ENCODE measurements around the gene TRPM3.

TRPM3 gene

DNA sequence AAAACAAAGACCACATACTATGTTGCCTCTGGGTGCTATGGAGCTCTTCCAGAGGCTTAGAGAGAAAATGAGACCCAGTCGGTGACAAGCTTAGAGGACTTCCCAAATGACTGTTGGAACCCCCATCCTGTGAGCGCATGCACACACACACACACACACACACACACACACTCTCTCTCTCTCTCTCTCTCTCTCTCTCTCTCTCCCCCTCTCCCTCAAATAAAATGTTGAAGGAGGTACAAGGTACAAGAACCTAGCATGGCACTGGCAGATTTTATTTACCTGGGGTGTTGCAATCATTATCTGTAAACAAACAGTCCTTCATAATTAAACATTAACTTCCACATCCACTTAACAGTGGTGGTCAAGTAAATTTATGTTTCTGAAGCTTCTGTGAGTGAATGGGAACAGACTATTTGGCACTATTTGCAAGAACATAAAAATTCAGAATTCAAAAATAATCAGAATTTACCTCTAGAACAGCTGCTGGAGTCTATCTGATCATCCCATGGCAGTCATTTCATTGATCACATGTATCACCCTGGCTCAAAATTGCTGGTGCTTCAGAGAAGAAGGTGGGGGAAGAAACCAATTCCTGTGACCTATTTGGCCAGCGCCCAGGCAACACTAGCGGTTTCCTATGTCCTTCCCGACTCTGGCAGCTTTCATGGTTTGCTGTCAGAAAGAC is 24.9 kb downstream of the TRPM3 start:
- no peak for DNase-seq

DNA sequence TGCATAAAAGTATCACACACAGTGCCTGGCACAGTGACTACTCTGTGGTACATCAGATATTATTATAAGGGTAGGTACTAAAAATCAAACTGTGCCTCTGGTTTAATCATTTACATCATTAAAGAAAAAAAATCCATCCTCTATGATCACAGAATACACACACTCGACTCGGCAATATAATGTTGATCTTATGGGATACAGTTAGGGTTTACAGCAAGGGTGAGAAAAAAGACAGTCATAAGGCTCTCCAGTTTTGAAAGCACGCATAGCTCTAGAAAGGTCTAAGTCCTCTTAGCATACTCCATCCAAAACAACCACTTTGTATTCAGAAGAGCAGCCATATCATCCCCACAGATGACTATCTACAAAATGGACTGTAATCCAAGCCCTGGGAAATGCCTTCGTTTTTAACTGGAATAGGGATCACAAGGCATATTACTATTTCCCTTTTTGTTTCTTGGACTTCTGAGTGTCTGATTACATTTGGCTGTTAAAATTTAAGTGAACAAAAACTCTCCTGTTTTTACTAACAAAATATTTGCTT is 26.6 kb downstream of the TRPM3 start:
- DNase-seq = no peak

DNA sequence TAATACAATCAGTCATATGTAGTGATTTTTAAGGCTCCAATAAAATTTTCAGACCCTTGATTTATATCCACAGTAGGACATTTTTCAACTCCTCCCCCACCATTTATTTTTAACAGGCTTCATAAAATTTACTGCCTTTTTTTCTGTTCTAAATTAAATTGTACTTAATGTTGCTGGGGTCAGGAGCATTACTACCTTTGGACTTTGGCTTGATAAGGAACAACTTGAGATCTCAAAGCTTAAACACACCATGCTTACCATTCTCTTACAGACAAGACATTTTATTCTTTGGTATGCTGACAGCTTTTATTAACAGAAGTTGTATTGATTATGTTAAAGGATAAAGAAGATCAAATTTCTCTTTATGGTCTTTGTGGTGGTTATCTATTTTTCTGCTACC is 30.5 kb downstream of the TRPM3 start:
- DNase-seq = no peak

DNA sequence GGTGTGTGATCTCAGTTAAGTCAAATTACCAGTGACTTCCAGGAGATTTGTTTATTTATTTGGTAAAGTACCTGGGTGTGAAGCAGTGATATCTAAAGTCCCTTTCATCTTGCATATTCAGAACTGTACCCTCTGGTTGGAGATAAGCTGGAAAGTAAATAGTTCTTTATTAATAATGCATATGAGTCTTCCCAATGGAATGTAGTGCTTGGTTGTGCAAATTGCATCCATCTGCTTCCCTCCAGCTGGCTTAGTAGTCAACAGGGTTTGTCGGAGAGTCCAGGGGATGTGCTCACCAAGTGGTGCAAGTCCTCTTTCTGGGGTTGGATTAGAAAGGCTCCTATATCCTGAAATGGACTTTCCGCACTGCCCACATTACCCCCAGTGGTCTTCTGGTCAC is 42.0 kb downstream of the TRPM3 start:
- DNase-seq = no peak

DNA sequence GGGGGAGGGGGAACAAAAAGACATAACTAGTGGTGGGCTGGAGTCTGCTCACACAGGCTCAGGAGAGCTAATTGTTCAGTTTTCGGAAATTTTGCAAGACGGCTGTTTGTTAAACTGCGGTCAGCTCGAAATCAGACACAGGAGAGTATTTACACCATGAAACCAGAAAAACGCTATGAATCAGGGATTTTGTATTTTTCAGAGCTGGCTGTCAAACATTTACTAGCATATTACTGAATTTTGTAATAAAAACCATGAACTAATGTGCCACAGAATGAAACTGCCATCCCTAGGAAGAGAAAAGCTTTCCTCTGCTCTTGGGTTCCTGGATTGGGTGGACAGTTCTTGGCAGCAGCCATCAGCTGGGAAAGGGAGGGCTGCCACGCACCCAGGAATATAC is 45.3 kb downstream of the TRPM3 start:
- DNase-seq = no peak

DNA sequence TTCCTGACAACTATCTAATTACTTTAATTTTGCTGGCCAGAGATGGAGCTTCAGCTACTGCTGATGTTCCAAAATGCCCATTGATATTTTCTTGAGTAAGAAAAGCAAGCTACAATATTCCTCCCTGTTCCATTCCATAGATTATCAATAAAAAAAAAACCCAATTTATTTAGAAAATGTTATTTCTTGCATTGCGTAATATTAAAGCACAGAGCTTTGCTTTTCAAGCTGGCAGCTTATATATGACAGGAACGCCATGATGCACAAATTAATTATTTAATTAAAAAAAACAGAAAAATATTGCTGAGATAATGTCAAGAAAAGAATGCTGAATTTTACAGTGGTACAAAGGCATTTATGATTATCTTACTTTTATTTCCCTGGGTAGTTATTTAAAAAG is 47.9 kb downstream of the TRPM3 start:
- no peak for DNase-seq

DNA sequence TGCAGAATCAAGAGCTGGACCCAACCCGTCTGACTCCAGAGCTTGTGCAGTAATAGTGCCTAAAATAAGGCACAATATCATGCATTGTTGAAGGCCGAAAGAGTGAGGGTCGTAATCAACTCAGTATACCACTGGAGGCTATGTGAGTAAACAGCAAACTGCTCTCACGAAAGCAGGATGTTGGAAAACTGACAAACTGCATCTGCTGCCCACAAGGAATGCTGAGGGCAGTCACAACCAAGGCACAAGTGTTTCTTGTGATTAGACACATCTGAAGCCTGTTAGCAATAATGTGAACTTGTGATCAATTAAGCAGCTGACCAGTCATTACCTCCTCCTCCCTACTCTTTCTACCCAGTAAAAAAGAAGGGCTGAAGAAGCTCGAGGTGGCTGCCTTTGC is 48.8 kb downstream of the TRPM3 start:
- DNase-seq = no peak

DNA sequence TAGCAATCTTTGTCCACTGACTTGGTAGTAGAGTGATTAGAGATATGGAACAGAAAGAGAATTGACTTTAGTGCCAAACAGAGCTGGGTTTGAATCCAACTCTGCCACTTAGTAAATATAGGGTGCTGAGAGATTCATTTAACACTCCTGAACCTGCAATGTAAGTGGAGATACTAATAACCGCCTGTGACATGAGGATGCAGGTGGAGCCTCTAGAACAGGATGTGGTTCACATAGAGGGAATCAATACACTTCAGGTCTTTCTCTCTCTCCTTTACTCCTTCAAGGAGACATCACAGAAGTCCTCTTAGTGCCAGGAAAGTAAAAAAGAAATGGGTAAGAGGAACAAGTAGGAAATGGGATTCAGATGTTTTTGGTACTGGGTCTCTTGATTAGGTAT is 49.8 kb downstream of the TRPM3 start:
- DNase-seq = no peak

DNA sequence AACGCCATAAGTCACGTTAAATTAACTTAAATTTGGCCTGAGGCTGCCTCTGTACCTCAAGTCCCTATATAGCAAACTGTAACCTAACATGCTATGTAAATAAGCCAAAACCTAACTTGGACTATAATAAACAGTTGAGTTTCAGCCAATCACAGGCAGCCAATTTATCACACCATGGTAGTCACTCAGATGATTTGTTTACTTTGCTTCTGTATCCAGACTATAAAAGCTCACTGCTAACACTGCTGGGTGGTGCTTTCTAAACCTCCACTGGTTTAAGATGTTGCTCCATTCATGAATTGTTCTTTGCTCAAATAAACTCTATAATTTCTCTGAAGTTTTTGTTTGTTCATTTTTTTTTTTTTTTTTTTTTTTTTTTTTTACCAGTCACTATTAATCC is 62.8 kb downstream of the TRPM3 start:
- no peak for DNase-seq

DNA sequence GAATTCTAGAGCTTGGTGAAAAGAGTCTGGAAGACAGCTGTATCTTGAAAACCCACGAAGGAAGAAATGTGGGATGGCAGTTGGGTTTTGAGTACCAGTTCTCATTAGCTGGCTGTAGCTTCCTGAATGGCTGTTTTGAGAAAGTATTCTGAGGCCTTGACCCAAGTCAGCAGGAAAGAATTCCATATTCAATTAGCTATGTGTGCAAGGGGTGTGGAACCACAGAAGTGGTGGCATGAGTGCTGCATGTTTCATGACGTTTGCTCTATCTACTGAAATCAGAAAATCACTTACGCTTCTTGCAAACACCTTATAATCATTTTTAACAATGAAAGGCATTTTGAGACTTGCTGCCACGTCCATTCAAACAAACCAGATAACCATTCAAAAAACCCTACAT is 69.1 kb downstream of the TRPM3 start:
- DNase-seq = no peak

DNA sequence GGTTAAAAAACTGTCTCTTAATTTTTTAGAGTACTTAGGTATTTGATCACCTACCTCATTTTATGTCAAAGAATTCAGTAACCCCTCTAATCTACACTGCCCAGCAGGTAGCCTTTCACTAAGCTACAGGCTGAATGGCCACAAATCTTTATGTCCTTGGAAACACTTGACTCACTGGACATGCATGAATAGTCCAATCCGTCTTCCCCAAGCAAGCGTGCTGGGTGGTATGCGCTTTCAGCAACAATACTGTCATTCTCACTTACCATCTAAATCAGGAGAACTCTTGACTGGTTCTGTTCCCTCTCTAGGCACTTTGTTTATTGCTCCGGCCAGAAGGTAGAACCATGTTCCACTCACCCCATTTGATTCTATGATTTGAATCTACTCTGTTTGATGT is 73.1 kb downstream of the TRPM3 start:
- DNase-seq = no peak

DNA sequence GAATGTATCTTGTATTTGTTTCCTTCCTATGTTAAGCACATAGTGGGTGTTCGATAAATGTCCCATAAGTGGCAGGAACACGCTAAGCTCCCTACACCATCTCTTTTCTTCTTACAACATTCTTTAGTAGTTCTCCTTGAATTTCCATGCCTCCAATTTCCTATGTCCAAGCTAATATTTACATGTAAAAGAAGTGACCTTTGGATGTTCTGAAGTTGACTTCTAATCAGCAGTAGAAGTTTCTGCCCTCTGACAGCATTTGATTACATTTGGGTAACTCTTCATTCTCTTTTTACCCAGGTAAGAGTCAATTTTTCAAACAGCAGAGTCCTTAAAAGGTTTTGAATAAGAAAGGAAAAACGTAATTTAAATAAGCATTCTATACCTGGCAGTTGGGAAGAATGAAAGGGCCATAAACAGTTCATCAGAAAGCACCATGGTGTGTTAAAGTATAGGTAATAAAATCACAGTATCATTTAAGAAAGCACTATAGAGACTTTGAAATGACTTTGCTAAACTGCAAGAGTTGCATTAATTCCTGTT is 78.9 kb downstream of the TRPM3 start:
- no peak for DNase-seq

DNA sequence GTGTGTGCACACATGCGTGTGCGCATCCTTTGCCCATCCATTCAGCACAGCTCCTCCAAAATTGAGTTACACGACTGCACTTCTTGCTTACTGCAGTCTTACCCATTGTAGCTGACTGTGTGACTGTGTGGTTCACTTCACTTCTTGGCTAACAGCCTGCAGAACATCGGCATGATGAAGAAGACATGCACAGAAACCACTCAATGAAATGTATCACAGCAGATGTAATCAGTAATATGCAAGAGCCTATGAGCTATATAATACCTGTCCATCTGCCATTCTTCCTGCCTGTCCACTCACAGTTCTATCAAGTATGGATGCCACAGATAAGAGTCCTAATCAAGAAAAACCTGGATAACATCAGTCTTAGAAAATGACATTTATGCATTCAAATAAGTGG is 83.9 kb downstream of the TRPM3 start:
- DNase-seq = no peak

DNA sequence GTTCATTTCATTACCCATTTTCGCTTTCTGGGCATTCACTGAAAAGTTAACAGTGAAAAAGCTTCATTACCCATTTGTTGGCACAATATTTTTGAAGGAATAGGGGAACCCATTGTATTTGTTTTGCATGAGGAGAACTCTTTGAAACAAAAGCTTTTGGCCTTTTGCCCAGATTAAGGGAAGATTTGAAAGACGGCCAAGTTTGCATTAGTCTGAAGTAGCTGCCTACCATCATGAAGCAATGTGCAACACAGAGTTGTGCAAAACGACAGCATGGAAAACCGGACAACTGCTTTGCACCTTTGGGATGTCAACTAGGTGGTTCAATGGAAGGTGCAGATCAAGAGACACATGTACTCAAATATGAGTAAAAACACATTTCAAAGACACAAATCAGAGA is 84.9 kb downstream of the TRPM3 start:
- DNase-seq = peak; percentile 1

DNA sequence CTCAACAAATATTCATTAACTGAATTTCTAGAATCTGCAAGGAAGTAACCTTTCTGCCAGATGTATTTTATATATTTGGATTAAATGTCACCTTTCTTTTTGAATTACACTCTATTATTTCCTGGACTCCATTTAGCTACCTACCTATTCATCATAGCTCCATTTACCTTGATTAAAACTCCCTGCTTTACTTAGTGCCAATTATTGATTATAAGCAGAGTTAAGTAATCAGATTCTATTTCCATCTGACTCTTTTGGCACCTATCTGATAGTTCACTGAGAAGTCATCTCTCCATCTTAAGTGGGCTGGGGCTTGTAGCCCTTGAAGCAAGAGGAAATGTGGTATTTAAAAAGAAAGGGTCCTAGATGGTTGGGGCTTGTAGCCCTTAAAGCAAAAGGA is 88.6 kb downstream of the TRPM3 start:
- DNase-seq = no peak

DNA sequence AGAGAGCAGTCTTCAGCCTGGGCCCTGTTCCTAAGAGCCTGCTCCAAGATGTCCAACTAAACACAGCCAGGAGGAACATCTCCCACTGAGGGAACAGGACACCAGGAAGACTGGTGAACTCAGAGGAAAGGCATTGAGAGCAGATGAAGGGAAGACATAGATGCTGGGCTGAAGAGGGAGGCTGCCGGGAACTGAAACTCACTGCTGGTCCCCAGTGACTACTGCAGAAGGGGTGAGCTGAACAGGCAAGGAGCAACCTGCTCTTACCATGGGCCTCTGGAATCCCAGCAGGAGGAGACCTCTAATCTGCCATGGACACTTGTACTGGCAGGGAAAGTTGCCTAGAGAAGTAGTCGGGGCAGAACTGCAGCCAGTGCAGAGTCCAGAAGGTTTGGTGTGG is 95.7 kb downstream of the TRPM3 start:
- DNase-seq = no peak

DNA sequence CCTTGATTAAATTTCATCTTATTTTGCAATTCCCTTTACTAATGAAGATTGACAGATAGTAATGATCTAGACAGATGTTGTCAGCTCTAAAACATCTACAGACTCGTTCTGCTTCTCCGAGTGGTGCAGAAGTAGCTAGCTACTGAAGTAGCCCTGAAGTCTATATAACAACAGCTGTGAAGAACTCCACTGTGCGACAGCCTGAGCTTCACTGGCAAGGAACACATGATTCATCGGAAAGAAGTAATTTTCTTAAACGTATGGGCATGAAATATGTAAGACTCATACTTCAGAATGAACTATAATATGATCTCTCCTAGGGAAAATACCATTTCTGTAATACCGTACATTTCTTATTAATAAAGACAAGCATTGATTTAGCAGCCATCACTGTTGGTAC is 96.2 kb downstream of the TRPM3 start:
- DNase-seq = no peak

DNA sequence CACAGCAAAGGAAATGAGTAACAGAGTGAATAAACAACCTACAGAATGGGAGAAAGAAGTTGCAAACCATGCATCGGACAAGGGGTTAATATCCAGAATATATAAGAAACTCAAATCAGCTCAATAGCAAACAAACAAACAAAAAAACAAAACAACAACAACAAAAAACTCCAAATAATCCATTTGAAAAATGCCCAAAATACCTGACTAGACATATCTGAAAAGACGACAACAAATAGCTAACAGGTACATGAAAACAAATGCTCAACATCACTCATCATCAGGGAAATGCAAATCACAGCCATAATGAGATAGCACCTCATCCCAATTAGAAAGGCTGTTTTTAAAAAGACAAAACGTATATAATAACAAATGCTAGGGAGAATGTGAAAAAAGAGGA is 111.2 kb downstream of the TRPM3 start:
- DNase-seq = no peak

DNA sequence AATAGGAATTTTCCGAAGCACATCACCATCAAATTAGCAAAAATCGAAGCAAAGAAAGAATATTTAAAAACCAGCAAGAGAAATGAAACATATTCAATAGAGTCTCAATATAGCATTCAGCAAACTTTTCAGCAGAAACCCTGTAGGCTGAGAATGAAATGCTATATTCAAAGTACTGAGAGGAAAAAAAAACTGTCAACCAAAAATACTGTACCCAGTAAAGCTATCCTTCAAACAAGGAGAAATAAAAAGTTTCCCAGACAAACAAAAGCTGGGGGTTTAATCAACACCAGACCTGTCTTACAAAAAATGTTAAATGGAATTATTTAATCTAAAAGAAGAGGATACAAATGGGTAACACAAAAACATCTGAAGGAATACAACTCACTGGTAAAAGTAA is 116.0 kb downstream of the TRPM3 start:
- no peak for DNase-seq

DNA sequence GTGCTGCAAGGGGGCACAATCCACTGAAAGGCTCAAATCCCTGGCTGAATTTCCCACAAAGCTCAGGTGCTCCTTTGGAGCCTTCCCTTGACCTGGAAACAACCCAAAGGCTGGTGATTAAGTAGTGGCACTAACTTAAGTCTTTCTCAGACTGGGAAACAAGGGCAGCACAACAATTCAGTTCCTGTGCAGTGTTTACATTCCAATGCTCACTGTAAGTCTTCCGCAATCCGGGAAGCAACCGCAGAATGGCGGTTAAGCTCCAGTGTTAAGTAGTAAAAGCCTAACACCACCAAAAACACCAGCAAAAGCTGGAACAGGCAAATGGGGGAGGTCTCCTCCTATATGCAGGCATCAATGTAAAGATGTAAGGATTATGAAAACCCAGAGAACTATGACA is 117.2 kb downstream of the TRPM3 start:
- no peak for DNase-seq

DNA sequence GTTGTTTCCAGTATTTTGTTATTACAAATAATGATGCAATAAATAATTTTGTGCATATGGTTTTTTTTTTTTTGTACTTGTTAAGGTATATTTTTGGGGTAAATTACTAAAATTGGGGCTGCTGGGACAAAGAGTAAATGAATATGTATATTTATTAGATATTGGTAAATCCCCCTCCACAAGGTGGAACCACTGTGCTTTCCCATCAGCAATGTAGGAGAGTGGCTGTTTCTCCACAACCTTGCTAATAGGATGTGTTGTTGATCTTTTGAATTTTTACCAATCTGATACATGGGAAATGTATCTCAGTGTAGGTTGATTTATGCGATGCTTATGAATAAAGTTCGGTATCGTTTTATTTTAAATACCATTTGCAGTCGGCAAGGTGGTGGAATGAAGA is 118.1 kb downstream of the TRPM3 start:
- no peak for DNase-seq

DNA sequence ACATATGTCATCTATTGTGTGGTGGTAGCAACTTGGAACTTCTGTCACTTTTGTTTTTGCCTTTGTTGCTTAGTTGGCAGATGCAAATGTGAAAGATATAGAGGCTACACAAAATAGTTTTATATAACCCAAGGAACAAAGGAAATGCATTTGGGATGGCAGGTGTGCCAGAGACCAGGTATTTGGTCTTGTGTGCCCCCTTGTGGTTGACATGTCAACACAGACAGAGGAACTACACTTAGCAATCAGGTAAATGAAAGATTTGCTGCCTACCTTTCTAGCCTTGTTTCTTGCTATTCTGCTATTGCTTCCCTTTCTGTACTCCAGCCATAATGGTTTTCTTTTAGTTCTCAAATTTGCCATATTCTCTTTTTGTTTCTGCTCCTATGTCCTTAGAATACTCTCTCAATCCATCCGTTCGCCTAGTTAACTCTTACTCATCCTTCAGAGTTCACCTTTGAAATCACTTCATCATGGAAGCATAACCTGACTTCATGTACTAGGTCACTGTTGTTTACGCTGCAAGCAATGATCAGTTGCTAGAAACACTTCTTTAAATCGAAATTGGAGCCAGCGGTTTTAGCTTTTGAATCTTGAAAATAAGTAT is 119.5 kb downstream of the TRPM3 start:
- no peak for DNase-seq

DNA sequence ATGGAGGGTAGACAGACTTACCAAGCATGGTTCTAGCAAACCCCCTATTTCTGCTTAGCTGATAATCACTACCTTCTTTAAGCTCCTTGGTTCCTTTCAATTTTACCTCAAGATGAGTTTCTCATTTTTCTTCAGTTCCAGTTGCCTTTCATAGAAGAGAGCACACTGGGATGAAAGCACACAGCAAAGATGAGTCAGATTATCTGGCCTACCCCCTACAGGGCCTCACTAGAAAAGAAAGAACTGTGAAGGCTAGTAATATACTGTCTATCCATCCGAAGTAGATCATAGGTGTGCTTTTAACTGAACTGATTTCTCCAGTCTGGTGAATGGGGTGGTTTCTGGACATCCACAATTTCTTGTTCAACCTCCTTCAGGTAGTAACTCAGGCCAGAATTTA is 122.5 kb downstream of the TRPM3 start:
- no peak for DNase-seq

DNA sequence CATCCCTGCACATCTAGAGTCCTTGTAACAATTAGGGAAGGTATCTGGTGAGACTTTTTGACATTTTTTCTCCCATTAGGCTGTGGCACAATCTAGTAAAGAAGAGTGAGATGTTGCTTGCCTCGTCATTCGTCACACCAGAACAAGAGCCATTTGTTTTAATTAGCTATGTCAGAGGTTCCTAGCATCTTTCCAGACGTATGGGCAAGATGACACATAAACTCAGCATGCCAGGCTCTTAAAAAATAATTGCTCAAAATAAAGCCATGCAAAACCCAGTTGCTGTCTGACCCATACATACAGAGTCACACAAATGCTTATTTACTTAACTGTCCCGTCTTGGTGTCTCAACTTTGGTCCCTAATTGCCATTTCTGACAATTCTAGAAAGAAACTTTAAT is 125.9 kb downstream of the TRPM3 start:
- DNase-seq = no peak

DNA sequence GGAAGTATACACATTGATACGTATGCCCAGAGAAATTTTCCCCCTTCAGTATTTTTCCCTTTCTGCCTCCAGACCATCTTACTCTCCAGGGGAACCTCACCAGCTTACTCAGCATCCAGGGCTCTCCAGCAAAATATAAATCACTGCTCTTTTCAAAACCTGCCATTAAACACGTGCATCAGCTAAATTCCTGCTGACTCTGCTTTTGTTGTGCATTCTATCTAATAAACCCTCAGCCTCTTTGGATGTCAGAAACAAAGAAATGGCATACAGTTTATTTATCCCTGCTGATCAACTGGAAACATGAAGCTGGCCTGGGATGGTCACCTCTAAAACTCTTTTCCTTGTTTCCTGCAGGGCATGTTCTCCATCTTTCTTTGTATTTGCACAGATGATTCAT is 126.8 kb downstream of the TRPM3 start:
- DNase-seq = no peak

Measured in NCI-H1092 treated with DMSO at 0.1 percent for 48 hours (cell line).